HG03342 (cell line): ENCODE measurements around the gene KRT34.

Experiments used
- ATAC-seq: cut with Tn5 transposase; IDR thresholded peaks from one replicate; pipeline ENCODE4 v1.9.1; 2021; ENCODE audit warnings: mild to moderate bottlenecking, moderate library complexity; ENCODE audit not compliant: unreplicated experiment

Gene KRT34

DNA sequence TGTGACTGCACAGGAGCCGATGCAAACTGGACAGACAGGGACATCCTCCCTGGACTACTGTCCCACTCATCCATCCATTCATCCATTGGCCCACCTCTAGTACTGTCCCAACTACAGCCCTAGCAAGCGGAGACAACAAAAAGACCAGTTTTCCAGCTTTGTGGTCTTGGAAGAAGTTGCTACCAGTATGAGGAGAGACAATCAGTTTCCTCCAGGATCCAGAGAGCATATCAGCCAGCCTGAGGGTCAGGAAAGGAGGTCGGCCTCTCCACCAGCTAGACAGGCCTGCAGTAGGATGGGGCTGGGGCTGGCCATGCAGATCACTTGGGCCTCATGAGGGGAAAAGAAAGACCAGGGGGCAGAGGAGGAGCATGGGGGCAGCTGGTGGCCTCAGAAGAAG is 48.3 kb downstream of the KRT34 start:
- no peak for ATAC-seq

DNA sequence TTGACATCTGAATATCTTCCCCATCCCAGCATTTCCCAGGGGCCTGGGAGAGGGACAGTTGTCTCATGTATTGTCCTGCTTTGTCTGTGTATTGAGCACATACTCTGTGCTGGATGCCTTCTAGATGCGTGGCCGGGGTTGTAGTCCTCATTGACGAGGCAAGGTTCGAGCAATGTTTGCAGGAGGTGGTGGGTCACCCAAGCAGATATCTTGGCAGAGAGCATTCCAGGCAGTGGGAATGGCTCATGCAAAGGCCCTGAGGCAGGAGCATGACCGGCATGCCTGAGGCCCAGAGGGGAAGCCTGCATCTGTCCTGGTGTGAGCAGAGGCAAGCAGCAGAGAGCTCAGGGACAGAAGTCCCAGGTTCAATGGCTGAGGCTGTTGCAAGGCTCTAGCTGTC is 49.0 kb downstream of the KRT34 start:
- ATAC-seq, result no peak

DNA sequence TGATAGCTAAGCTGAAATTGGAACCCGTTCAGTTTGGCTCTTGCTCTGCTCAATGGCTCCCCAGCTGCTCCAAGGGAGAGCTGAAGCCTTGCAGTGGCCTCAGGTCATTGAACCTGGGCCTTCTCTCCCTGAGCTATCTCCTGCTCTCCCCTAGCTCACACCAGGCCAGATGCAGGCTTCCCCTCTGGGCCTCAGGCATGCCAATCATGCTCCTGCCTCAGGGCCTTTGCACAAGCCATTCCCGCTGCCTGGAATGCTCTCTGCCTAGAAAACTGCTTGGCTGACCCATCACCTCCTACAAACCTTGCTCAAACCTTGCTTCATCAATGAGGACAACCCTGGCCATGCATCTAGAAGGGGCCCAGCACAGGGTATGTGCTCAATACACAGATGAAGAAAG is 49.9 kb downstream of the KRT34 start:
- ATAC-seq, result no peak

DNA sequence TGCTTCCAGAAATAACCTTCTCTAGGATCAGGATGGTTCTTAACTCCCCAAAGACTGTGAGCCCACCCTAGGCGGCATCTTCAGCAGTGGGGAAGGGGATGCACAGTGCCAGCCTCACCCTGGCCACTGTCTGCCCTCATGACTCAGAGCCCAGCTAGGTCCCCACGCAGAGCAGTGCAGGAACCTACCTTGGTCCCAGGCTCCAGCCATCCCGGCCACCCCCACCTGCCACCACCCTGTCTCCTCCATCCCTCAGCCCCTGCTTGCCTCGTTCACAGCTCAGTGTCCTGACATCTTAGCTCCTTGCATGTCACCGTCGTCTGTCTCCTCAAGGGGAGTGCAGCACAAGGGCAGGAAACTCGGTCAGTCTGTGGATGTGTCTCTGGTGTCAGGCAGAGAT is 50.5 kb downstream of the KRT34 start:
- no peak for ATAC-seq

DNA sequence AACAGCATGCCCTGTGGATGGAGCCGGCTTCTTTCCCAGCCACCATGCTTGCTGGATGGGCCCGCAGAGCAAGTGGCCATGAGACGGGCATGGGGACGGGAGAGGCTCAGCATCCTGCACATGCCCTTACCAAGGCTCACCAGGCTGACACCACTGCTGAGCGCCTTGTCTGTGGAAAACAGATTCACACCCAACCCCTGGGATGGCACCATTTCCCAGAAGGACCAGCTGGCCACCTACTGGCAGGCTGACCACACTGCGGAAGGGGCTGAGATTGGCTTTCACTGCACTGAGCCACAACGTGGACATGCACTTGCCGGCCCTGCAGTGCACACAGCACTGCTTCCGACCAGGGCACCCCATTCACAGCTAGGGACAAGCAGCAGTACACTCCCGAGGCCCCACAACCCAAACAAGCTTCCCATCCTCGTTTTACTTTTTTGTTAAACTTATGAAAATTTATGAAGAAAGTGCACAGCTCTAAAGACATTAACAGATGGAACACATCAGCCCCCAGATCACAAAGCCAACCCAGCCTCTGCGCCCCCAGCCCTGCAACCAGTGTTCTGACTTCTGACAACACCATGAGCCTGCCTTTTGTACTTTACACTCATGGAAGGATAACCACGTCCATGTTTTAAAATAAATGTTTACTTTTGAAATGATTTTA is 52.7 kb downstream of the KRT34 start:
- ATAC-seq, result no peak

DNA sequence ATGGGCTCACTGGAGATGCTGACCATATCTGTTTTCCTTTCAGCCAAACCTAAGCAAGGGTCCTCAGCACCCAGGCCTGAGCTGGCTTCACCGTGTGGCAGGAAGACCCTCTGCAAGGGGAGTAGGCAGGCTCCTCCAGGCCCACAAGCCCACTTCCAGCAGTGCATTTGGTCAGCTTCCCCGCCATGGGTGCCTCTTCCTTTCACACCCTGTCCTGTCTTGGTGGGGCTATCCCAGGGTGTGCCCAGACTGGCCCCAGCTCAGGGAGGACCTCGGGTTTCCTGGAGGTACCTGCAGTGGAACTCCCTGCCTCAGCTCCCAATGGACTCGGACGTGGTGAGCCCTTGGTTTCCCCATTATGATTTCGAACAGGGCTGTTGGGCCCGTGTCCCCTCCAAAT is 53.9 kb downstream of the KRT34 start:
- ATAC-seq, result no peak
